ENCODE measurements around the gene TBC1D14.

The TBC1D14 gene

GRCh38 chr4:6943012-6943884 is 33.6 kb downstream of the TBC1D14 start:
- no peak for FAIRE-seq

DNA sequence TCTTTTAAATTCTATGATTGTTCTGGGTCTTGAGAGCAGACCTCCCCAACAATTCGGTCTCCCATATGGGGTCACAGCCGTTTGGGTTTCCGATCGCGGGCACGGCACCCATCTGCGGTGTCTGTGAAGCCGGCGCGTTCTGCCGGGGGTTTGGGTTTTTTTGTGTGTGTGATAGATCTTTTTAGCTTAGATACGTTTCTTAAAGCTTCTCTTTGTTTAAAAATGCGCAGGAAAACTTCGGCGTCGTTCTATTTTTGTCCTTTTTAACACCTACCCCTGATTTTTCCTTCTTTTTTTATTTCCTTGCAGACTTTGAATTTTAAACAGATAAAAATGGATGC is 34.2 kb downstream of the TBC1D14 start:
- no peak for FAIRE-seq

More at GRCh38 chr4:6943012-6943884, 33.6 kb downstream of the TBC1D14 start:
- DNase-seq (ENCODE audit: extremely low spot score, insufficient read length, low read depth), result no peak

GRCh38 chr4:6944301-6945051 is 34.9 kb downstream of the TBC1D14 start:
- no peak for FAIRE-seq
- no peak for DNase-seq (ENCODE audit: extremely low spot score, insufficient read length, low read depth)

More for the DNA sequence above, 34.2 kb downstream of the TBC1D14 start:
- DNase-seq (ENCODE audit: extremely low spot score, insufficient read length, low read depth), result no peak

- DNase-seq (ENCODE audit: extremely low spot score, insufficient read length, low read depth) (no peak), FAIRE-seq (no peak)
Measured at GRCh38 chr4:6945052-6945409, 35.4 kb downstream of the TBC1D14 start.

- no peak for FAIRE-seq
Measured at GRCh38 chr4:6946497-6946896, 36.9 kb downstream of the TBC1D14 start.

GRCh38 chr4:6948134-6948460 is 38.5 kb downstream of the TBC1D14 start:
- FAIRE-seq (no peak), DNase-seq (ENCODE audit: extremely low spot score, insufficient read length, low read depth) (no peak)

More at GRCh38 chr4:6946497-6946896, 36.9 kb downstream of the TBC1D14 start:
- DNase-seq (ENCODE audit: extremely low spot score, insufficient read length, low read depth), result no peak

DNA sequence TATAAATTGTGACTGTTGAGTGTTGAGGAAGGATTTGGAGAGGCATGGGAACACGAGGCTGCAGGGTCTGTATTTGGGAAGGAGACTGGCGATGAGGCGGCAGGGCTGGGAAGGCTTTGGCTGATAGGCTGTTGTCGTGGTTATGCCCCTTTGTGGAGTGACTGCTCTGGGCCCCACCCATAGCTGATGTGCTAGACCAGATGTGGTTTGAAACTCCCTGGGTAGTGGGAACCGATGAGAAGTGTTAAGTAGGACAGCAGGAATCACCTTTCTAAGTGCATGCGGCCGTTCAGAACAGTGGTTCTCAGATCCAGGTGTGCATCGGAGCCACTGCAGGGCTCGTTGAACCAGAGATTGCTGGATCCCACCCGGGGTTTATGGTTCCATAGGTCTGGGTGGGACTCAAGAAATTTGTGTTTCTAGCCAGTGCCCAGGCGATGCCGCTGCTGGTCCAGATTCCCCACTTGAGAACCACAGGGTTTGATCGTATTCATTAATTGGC is 42.3 kb downstream of the TBC1D14 start:
- DNase-seq (ENCODE audit: extremely low spot score, insufficient read length, low read depth), result no peak
- FAIRE-seq, result no peak

DNA sequence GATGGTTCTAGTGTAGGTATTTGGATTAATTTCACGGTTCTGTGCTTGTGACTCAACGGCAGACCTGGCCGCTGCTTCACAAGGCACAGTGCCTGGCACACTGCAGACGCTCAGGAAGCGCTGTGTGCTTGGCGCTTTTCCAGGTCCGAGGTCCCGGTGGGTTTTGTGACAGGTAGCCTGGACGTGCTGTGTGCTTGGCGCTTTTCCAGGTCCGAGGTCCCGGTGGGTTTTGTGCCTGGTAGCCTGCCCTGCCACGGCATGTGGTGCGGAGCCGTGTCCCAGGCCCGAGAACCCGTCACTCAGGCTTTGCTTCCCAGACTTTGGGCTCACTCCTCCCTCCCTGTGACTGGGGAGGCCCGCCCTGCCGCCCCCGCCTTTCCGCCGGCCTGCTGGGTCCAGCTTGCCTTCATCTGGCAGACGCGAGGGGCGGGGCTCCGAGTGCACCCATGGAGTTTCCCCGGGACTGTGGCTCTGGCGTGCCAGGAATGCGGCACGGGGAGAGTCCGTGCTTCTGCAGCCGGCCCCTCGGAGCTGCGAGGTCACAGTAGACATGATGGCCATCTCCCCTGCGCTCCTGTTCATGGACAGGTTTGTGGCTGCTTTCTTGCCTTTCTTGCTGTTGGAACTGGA is 44.2 kb downstream of the TBC1D14 start:
- FAIRE-seq (no peak), DNase-seq (ENCODE audit: extremely low spot score, insufficient read length, low read depth) (no peak)

DNA sequence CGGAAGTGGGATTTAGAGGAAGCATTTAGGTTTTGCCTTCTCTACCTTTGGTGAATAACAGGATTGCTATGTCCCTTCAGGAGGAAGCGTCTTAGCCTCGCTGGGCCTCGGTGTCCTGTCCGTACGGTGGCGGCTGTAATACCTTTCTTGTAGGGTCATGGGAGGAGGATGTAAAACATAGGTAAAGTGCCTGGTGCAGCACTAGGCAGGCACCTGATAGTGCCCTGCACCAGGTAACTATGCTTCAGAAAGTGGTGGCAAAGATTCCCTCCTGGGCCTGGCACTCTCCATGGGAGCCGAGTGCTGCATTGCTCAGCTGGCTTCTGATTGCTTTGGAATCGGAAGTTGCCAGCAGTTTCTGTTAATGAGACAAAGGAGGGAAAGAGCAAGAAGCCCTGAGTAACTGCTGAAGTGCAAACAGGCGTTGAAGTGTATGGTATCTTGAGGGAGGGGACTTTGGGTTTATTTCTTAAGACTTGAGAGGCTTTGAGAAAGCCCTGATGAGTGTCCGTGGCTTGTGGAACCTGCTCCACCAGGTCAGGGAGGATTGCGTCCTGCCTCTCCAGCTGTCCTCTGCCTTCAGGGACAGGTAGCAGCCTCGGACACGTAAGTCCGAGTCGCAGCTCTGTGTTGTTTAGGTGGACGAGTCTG is 45.8 kb downstream of the TBC1D14 start:
- no peak for FAIRE-seq
- DNase-seq (ENCODE audit: extremely low spot score, insufficient read length, low read depth), result no peak

GRCh38 chr4:6956087-6956433 is 46.4 kb downstream of the TBC1D14 start:
- FAIRE-seq, result no peak
- DNase-seq (ENCODE audit: extremely low spot score, insufficient read length, low read depth), result no peak

GRCh38 chr4:6956434-6957147 is 47.0 kb downstream of the TBC1D14 start:
- no peak for DNase-seq (ENCODE audit: extremely low spot score, insufficient read length, low read depth)
- FAIRE-seq, result no peak

DNA sequence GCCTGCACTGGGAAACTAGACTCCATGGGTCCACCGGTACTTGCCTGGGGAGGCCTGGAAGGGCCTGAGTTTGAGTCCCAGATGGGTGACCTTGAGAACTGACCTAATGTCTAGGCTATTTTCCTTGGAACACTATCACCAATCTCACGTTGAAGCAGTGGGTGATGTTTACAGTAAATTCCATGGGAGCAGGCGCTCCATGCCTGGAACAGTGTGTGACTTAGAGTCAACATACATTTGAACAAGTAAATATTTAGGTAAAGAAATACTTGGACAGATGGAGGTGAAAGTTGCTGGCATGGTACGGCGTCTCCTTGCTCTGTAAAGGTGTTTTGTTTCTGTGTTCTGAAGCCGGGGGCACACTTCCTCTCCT is 47.5 kb downstream of the TBC1D14 start:
- no peak for FAIRE-seq
- no peak for DNase-seq (ENCODE audit: extremely low spot score, insufficient read length, low read depth)

DNA sequence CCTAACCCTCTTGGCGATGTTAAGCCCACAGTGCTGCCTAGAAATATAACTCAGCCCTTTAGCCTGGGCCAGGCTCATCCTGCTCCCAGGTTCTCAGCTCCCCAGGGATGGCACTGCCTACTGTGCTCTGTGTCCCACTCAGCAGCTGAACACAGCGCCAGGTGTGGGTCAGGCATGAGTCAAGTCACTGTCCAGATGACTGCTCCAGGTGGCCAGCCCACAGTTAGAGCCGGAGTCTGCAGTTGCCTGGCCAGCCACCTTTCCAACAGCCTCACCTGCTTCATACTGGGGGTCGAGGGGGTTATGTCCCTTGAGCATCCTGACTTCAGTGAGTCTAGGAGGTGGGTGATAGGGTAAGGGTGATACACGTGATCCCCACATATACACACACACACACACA is 48.4 kb downstream of the TBC1D14 start:
- DNase-seq (ENCODE audit: extremely low spot score, insufficient read length, low read depth), result no peak
- FAIRE-seq, result no peak

DNA sequence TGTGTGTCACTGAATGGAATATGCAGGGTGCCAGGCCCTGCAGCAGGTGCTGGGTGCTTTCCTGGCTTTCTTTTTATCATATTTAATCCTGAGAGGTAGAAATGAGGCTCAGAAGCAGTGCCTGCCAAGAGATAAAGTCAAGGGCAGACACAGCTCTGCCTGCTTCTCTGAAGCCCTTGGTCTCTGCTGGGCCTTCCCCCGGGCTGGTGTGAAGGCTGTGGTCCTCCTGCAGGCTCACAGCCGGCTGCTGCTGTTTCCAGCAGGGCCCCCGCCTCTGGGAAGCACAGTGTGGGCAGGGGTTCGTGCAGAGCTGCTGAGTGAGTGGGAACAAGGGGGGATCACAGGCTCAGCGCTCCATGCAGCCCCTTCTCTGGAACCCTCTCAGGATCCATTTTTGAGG is 49.6 kb downstream of the TBC1D14 start:
- DNase-seq (ENCODE audit: extremely low spot score, insufficient read length, low read depth) (no peak), FAIRE-seq (no peak)

GRCh38 chr4:6960154-6960553 is 50.5 kb downstream of the TBC1D14 start:
- no peak for DNase-seq (ENCODE audit: extremely low spot score, insufficient read length, low read depth)
- FAIRE-seq, result no peak

DNA sequence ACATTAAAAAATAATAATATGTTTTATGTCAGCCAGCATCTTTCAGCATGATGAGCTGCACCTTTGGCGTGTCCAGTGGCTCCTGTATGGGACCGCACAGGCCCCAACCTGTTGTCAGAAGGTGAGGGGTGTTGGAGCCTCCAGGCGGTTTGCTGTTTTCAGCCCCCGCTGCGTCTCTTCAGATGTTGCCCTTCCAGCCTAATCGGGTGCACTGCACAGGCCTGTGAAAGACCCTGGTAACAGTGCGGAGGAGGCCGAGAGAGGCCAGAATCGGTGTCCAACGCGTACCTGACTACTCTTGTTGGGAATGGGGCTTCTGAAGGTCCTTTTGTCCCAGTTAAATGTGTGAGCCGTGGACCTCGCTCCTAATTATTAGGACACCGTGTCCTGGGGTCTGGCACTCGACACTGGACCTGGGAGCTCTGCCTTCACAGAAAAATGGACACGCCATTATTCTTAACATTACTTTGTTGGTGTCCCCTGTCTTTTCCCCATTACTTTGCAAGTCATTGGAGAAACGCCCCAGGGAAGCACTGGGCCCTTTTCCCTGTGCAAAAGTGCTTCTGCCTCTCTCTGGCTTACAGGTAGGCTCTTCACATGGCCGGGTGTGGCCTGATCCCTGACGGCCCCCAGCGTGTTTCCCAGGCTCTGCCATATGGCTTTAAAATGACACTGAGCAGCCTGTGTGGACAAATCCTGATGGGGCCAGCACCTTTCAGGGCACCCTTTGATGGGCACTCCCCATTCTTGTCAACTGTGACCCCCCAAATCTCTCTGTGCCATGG is 51.2 kb downstream of the TBC1D14 start:
- no peak for FAIRE-seq
- no peak for DNase-seq (ENCODE audit: extremely low spot score, insufficient read length, low read depth)

GRCh38 chr4:6961496-6962210 is 52.0 kb downstream of the TBC1D14 start:
- FAIRE-seq, result no peak
- DNase-seq (ENCODE audit: extremely low spot score, insufficient read length, low read depth), result no peak

GRCh38 chr4:6962211-6963041 is 52.8 kb downstream of the TBC1D14 start:
- no peak for DNase-seq (ENCODE audit: extremely low spot score, insufficient read length, low read depth)
- FAIRE-seq, result no peak
